K562 (cell line): Measurements from ENCODE around the gene GYPA. TPM values are rescaled to one million over a fixed set of nuclear protein-coding genes. Genes with fewer than 3 reads are reported as not detected.
A peak's percentile ranks its signal among the peaks of the same experiment; 100 is the strongest.

ENCODE experiments used
- ATAC-seq: fragments of 200-7000 bp; cut with Tn5 transposase; 3 replicates; pipeline ENCODE4 v1.9.1; 2020; ENCODE audit warnings: moderate library complexity
- BruUV-seq: library from RNA; stranded (reverse); fragments of 400-500 nt; replicated peaks from 2 replicates; lab custom pipeline; 2021; lab: Mats Ljungman, UMichigan
- CTCF ChIA-PET: fragments of 300-600 bp; formaldehyde crosslinking; extraction: SDS; loops from one replicate; lab custom pipeline; 2021; ENCODE audit warnings: low intra/inter-chr PET ratio; lab: Yijun Ruan, JAX
- POLR2A ChIA-PET: fragments of 300-600, 350-650 bp; sonication (Branson Sonifier 250); formaldehyde crosslinking; extraction: SDS; loops from one replicate; lab custom pipeline; 2021; ENCODE audit warnings: antibody characterized with exemption, inconsistent platforms; lab: Yijun Ruan, JAX
- DNase-seq, 4 experiments: peaks; one replicate each; pipeline versions ENCODE4 v3.0.0 to v3.0.0-alpha.2; 2011 to 2018; ENCODE audit warnings: low spot score in 3 of 4, mixed read lengths in 3 of 4; ENCODE audit errors: extremely low read depth in 1 of 4
- FAIRE-seq: peaks from 2 replicates; lab custom pipeline; 2011; peaks lifted over from hg19 to GRCh38; lab: Jason Lieb, UNC
- H2AFZ ChIP-seq: 2 replicates; pipeline ENCODE4 v1.6.0; 2011; ENCODE audit warnings: low read depth, low read length, control low read depth, inconsistent platforms
- H3K27ac ChIP-seq: fragments of 200-600 bp; 3 replicates; pipeline ENCODE4 v1.8.0; 2011; ENCODE audit warnings: low read depth, mild to moderate bottlenecking, control low read depth, inconsistent platforms, low read length, moderate library complexity, mixed read lengths; ENCODE audit errors: extremely low read depth
- H3K27me3 ChIP-seq, 2 experiments: fragments of 300-600 bp in 1 of 2; 2 replicates in 1 of 2; 3 replicates in 1 of 2; pipeline versions ENCODE4 v1.6.0 to v1.8.0; 2011; ENCODE audit warnings: inconsistent platforms in 2 of 2, low read length in 2 of 2, mild to moderate bottlenecking in 1 of 2, mixed read lengths in 1 of 2, moderate library complexity in 1 of 2; ENCODE audit not compliant: control insufficient read depth in 2 of 2, insufficient read depth in 2 of 2
- H3K36me3 ChIP-seq: fragments of 300-600 bp; 3 replicates; pipeline ENCODE4 v1.8.0; 2011; ENCODE audit warnings: mild to moderate bottlenecking, low read length, inconsistent platforms; ENCODE audit not compliant: control insufficient read depth, insufficient read depth
- H3K4me1 ChIP-seq, 2 experiments: fragments of 200-600 bp in 1 of 2; replicated peaks in 1 of 2; 2 replicates in 1 of 2; 3 replicates in 1 of 2; pipeline versions ENCODE4 v1.5.1 to v1.8.0; 2011; ENCODE audit warnings: inconsistent platforms in 2 of 2, low read length in 2 of 2, mild to moderate bottlenecking in 1 of 2, mixed read lengths in 1 of 2, moderate library complexity in 1 of 2; ENCODE audit not compliant: control insufficient read depth in 2 of 2, insufficient read depth in 2 of 2
- H3K4me2 ChIP-seq: 2 replicates; pipeline ENCODE4 v1.6.1; 2011; ENCODE audit warnings: low read length, control low read depth, inconsistent platforms, mixed read lengths; ENCODE audit not compliant: insufficient read depth
- H3K4me3 ChIP-seq: fragments of 200-600 bp; sonication (generic), shearing (Covaris generic); 2 replicates; pipeline ENCODE4 v1.5.1; 2016; ENCODE audit warnings: control low read depth, inconsistent platforms
- H3K79me2 ChIP-seq: fragments of 200-600 bp; 3 replicates; pipeline ENCODE4 v1.8.0; 2011; ENCODE audit warnings: low read length, inconsistent platforms; ENCODE audit not compliant: control insufficient read depth, insufficient read depth
- H3K9ac ChIP-seq, 2 experiments: 2 replicates each; pipeline versions ENCODE4 v1.6.0 to v1.6.1; 2011; ENCODE audit warnings: low read depth in 2 of 2, low read length in 2 of 2, control low read depth in 1 of 2, inconsistent platforms in 1 of 2, mild to moderate bottlenecking in 1 of 2, mixed read lengths in 1 of 2; ENCODE audit not compliant: insufficient read depth in 1 of 2
- H3K9me1 ChIP-seq: one replicate; pipeline ENCODE4 v1.6.0; 2011; ENCODE audit warnings: inconsistent platforms, mild to moderate bottlenecking, low read length, moderate library complexity; ENCODE audit not compliant: control insufficient read depth, insufficient read depth
- H3K9me3 ChIP-seq: replicated peaks from 2 replicates; pipeline ENCODE4 v1.5.1; 2011; ENCODE audit warnings: low read depth, low read length, inconsistent platforms; ENCODE audit not compliant: control insufficient read depth, insufficient read depth
- H4K20me1 ChIP-seq: replicated peaks from 2 replicates; pipeline ENCODE4 v1.6.1; 2011; ENCODE audit warnings: low read length, inconsistent platforms, mixed read lengths; ENCODE audit not compliant: control insufficient read depth, insufficient read depth
- ARID1B ChIP-seq: fragments of 450-650 bp; IDR thresholded peaks from 2 replicates; pipeline ENCODE4 v1.6.1; 2016; ENCODE audit warnings: antibody characterized with exemption, mild to moderate bottlenecking, inconsistent platforms
- BCOR ChIP-seq: fragments of 450-650 bp; IDR thresholded peaks from 2 replicates; pipeline ENCODE4 v1.6.1; 2016
- C11orf30 ChIP-seq: fragments of 450-650 bp; IDR thresholded peaks from 2 replicates; pipeline ENCODE4 v1.6.1; 2016; ENCODE audit warnings: low read depth, mild to moderate bottlenecking
- EHMT2 ChIP-seq: fragments of 450-650 bp; IDR thresholded peaks from 2 replicates; pipeline ENCODE4 v1.6.1; 2018; ENCODE audit warnings: antibody characterized with exemption
- ERF ChIP-seq: fragments of 450-650 bp; formaldehyde crosslinking; IDR thresholded peaks from 2 replicates; pipeline ENCODE4 v1.4.0; 2020; ENCODE audit warnings: mild to moderate bottlenecking, mixed read lengths
- MAFG ChIP-seq: fragments of 450-650 bp; conservative IDR thresholded peaks from 2 replicates; pipeline ENCODE4 v1.6.1; 2016; ENCODE audit warnings: missing genetic modification characterization, missing compliant biosample characterization
- MTA2 ChIP-seq: fragments of 450-650 bp; IDR thresholded peaks from 2 replicates; pipeline ENCODE4 v1.6.1; 2016; ENCODE audit warnings: low read depth
- SP1 ChIP-seq: sonication (generic); formaldehyde crosslinking; IDR thresholded peaks from 2 replicates; pipeline ENCODE4 v1.8.1; 2022; ENCODE audit warnings: mild to moderate bottlenecking, missing genetic modification reagents
- TCF7L2 ChIP-seq: fragments of 150-350 bp; IDR thresholded peaks from 2 replicates; pipeline ENCODE4 v1.6.1; 2016; ENCODE audit warnings: low read depth, mild to moderate bottlenecking, low read length, moderate library complexity
- ZNF232 ChIP-seq: sonication (generic); formaldehyde crosslinking; IDR thresholded peaks from 2 replicates; pipeline ENCODE4 v1.8.0; 2022; ENCODE audit warnings: mild to moderate bottlenecking, missing genetic modification reagents
- ZNF316 ChIP-seq: fragments of 450-650 bp; IDR thresholded peaks from 2 replicates; pipeline ENCODE4 v1.6.1; 2016
- ZNF785 ChIP-seq: fragments of 250-450 bp; sonication (Bioruptor Pico); IDR thresholded peaks from 2 replicates; pipeline ENCODE4 v1.4.0; 2020; ENCODE audit warnings: mild to moderate bottlenecking
- WGBS: fragments of 100-300 bp; shearing (Covaris generic); methylation state at CpG from one replicate; pipeline ENCODE4 v1.1.6; 2016; ENCODE audit warnings: low coverage, mixed read lengths; ENCODE audit not compliant: insufficient coverage; ENCODE audit errors: missing lambda C conversion rate; 5-methylcytosine and 5-hydroxymethylcytosine counted together
- in situ Hi-C: fragments of 300-500 bp; cut with MboI; formaldehyde crosslinking; loops from 4 replicates; pipeline ENCODE4 v1.15.0; 2018; ENCODE audit warnings: inconsistent platforms, mixed read lengths
- intact Hi-C: fragments of 100-400 bp; cut with micrococcal nuclease; formaldehyde crosslinking; loops from 2 replicates; pipeline ENCODE4 v1.14.2; 2022
- polyA plus RNA-seq, 8 experiments: library from polyadenylated mRNA; depleted of rRNA in 4 of 8; stranded (reverse) in 5 of 8; unstranded in 3 of 8; fragments of >200 nt; fragmentation: Nextera tagmentation in 2 of 8; fragmentation: Illumina TruSeq in 1 of 8; extraction: Ambion mirVana in 2 of 8; extraction: Trizol in 1 of 8; gene quantifications; 2 replicates each; pipeline versions ENCODE4 v1.2.1 to v1.2.3, GENCODE V29; 2011 to 2014; ENCODE audit warnings: inconsistent platforms in 1 of 8, missing spikeins in 1 of 8
- total RNA-seq, 7 experiments: library from RNA; depleted of rRNA in 6 of 7; stranded (reverse); fragments of >200 nt in 6 of 7; fragmentation: Illumina TruSeq in 2 of 7; extraction: Trizol in 2 of 7; gene quantifications; 2 replicates each; pipeline versions ENCODE4 v1.2.1 to v1.2.3, GENCODE V29; 2011 to 2021; ENCODE audit warnings: low replicate concordance in 1 of 7
- TF ChIP-seq, protein P1 (sequence below): fragments of 250-450 bp; sonication (Bioruptor Pico); IDR thresholded peaks from 2 replicates; pipeline ENCODE4 v1.6.1; 2021; ENCODE audit warnings: mild to moderate bottlenecking

The GYPA gene
- total and polyA plus RNA-seq, 9 of the 15 experiments (the other 6 are each of a cell fraction or from before 2014, with no cell fraction given), result 35.3 to 278 (median 122) TPM

- Histone ChIP-seq H3K4me3 (no peak overlapping the region), H3K9me3 (no peaks in the 10 kb centered on the region), H2AFZ (no peak overlapping the region), H3K79me2 (no peaks in the 10 kb centered on the region), H3K27ac (no peak overlapping the region)
- in situ Hi-C loops, result loop anchor here (25.0 kb wide), 1 partner anchor 608 kb away; no protein-coding TSS in a partner anchor
- POLR2A ChIA-PET, result interaction anchor here (0.6 kb wide), 1 partner anchor 1085 kb away, joined by 4 read pairs; no protein-coding TSS in a partner anchor
- no peak for FAIRE-seq
- TF ChIP-seq SP1 (CRISPR knock-in tag) (no peak), MTA2 (no peak), EHMT2 (peak; percentile 67; the same call in 1 of the 2 replicates), ZNF785 (CRISPR knock-in tag) (no peak), ZNF232 (no peak), ERF (no peak), BCOR (no peak), ZNF316 (peak; percentile 60), MAFG (peak; percentile 30), C11orf30 (peak; percentile 38), TCF7L2 (no peak), ARID1B (peak; percentile 25; the same call in 1 of the 2 replicates)
- TF ChIP-seq, protein P1, sequence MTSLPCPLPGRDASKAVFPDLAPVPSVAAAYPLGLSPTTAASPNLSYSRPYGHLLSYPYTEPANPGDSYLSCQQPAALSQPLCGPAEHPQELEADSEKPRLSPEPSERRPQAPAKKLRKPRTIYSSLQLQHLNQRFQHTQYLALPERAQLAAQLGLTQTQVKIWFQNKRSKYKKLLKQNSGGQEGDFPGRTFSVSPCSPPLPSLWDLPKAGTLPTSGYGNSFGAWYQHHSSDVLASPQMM (CRISPR knock-in tag), result no peak
- TF ChIP-seq, all 486 proteins: peak for 5
- DNase-seq, result peak in 2 of 4 experiments; percentile 17 to 18
- H3K9ac ChIP-seq, result no peak overlapping the region
- H4K20me1 ChIP-seq, result no peaks in the 10 kb centered on the region
- CTCF ChIA-PET, result no interaction called here
- H3K9me1 ChIP-seq, result no peaks in the 10 kb centered on the region
- no peak overlapping the region for H3K4me2 ChIP-seq
- peaks cover 0 to 3% of the 10 kb centered on the region in 2 experiments; a peak in 2 of 5 replicates for H3K27me3 ChIP-seq
- peak; percentile 91 for ATAC-seq
- no peaks in the 10 kb centered on the region for H3K4me1 ChIP-seq
- no peaks in the 10 kb centered on the region for H3K36me3 ChIP-seq
- BruUV-seq, result no TSS peak
- intact Hi-C loops, result loop anchor here (10.0 kb wide), 2 partner anchors 176 to 1436 kb away; partner anchors contain the start of gene MMAA
- WGBS, result 0% methylated on average over 1 of the region's 1 CpG
Measured at GRCh38 chr4:144179152-144179739, 38.7 kb upstream of the GYPA start.
